Heart left ventricle (tissue), 16 donors: Measurements from ENCODE around the gene TNFRSF14. TPM values are rescaled to one million over a fixed set of nuclear protein-coding genes. Genes with fewer than 3 reads are reported as not detected.
A peak's percentile ranks its signal among the peaks of the same experiment; 100 is the strongest.

Experiments used
- ATAC-seq, 4 donors: fragments of 200-7000 bp; cut with Tn5 transposase; one replicate each; pipeline ENCODE4 v1.9.1; 2020 to 2022; ENCODE audit warnings: moderate library complexity in 4 of 4, mild to moderate bottlenecking in 3 of 4, moderate number of reproducible peaks in 1 of 4
- DNase-seq, 5 donors: peaks; one replicate each; pipeline ENCODE4 v3.0.0-alpha.2; 2020
- H3K27ac ChIP-seq, 12 donors: fragments of 200-600 bp; sonication (generic) in 4 of 12; one replicate each; pipeline versions ENCODE4 v1.5.0 to v1.8.0; 2016 to 2022; ENCODE audit warnings: mild to moderate bottlenecking in 2 of 12
- H3K27me3 ChIP-seq, 9 donors: fragments of 200-600 bp; sonication (generic) in 2 of 9; one replicate each; pipeline versions ENCODE4 v1.5.1 to v1.8.0; 2016 to 2022; ENCODE audit warnings: mild to moderate bottlenecking in 3 of 9
- H3K36me3 ChIP-seq, 9 donors: fragments of 200-600 bp; sonication (generic) in 2 of 9; one replicate each; pipeline versions ENCODE4 v1.5.0 to v1.8.0; 2018 to 2022; ENCODE audit warnings: mild to moderate bottlenecking in 2 of 9
- H3K4me1 ChIP-seq, 12 donors: fragments of 200-600 bp; sonication (generic) in 4 of 12; one replicate each; pipeline versions ENCODE4 v1.5.0 to v1.8.0; 2016 to 2022; ENCODE audit warnings: mild to moderate bottlenecking in 3 of 12
- H3K4me3 ChIP-seq, 12 donors: fragments of 200-600 bp; sonication (generic) in 4 of 12; one replicate each; pipeline versions ENCODE4 v1.5.0 to v1.8.0; 2017 to 2022; ENCODE audit warnings: mild to moderate bottlenecking in 9 of 12, moderate library complexity in 4 of 12
- H3K9me3 ChIP-seq, 12 donors: fragments of 200-600 bp; sonication (generic) in 4 of 12; one replicate each; pipeline versions ENCODE4 v1.5.0 to v1.8.0; 2016 to 2022; ENCODE audit warnings: mild to moderate bottlenecking in 1 of 12
- CTCF ChIP-seq, 12 donors: fragments of 200-600 bp; sonication (generic) in 4 of 12; IDR thresholded peaks; one replicate each; pipeline versions ENCODE4 v1.5.0 to v1.8.0; 2018 to 2022; ENCODE audit warnings: antibody characterized with exemption in 12 of 12, mild to moderate bottlenecking in 5 of 12
- POLR2A ChIP-seq, 2 donors: fragments of 450-650 bp; IDR thresholded peaks; one replicate each; pipeline ENCODE4 v1.6.1; 2017; ENCODE audit warnings: antibody characterized with exemption in 2 of 2, mild to moderate bottlenecking in 2 of 2, moderate library complexity in 2 of 2
- WGBS, 4 donors: extraction: QIAGEN DNeasy Blood & Tissue Kit in 2 of 4; methylation state at CpG; one replicate each; pipeline versions ENCODE4 v1.1.5 to v1.1.7; 2013 to 2018; 5-methylcytosine and 5-hydroxymethylcytosine counted together
- intact Hi-C, 10 donors: fragments of 100-400 bp; cut with DNase I; formaldehyde crosslinking; loops; one replicate each; pipeline versions ENCODE4 v1.11.1 to v1.14.2; 2022
- polyA plus RNA-seq, 2 donors: library from polyadenylated mRNA; stranded (reverse); fragments of 200-250 nt; gene quantifications; one replicate each; pipeline ENCODE4 v1.2.3, GENCODE V29; 2013
- total RNA-seq, 9 donors: library from RNA; depleted of rRNA in 2 of 9; stranded (reverse); fragments of >200 nt in 2 of 9; fragmentation: NEBNext Ultra II Directional in 3 of 9; extraction: Animal tissue kit (Norgen Biotek cat#: 25700) in 3 of 9; gene quantifications; one replicate each; pipeline versions ENCODE4 v1.1.0 to v1.2.4, GENCODE V29; 2016 to 2023
- donor health status: ischemic (EF 13 %, LVEDD 7.1; RV severe dilation, severe dysfunction).
- donor health status: healthy with polysubstance abuse.
- donor health status: DM: no; HTN: yes; CAD: no.
- donor health status: DM: no; HTN: no; CAD: no.
- donor health status: ischemic (EF 25% LVEDD 6.9; RV normal size, moderate dysfunction).
- donor health status: ischemic (EF 25% LVEDD 5.7; RV mildly dilated, moderate dysfunction).
- donor health status: healthy.
- donor health status: DM: yes; HTN: yes; CAD: no.
- donor health status: ischemic (EF 35%, LVEDD 5.7; RV mildly dilated, moderate dysfunction).
- donor health status: nonischemic (EF 11% LVEDD 7.7; RV severe dilation, severe dysfunction).
- donor health status: DM: yes; HTN: yes; CAD: no.
- donor health status: PGD.
- donor health status: ischemic (EF 29% LVEDD 5.4; RV normal size, mild dysfunction).
- donor health status: nonischemic (EF 23%, LVEDD 6.1; RV moderate dilation, normal function).

The TNFRSF14 gene
- total and polyA plus RNA-seq, 11 donors: 7.8 to 70.8 (median 14.3) TPM

DNA sequence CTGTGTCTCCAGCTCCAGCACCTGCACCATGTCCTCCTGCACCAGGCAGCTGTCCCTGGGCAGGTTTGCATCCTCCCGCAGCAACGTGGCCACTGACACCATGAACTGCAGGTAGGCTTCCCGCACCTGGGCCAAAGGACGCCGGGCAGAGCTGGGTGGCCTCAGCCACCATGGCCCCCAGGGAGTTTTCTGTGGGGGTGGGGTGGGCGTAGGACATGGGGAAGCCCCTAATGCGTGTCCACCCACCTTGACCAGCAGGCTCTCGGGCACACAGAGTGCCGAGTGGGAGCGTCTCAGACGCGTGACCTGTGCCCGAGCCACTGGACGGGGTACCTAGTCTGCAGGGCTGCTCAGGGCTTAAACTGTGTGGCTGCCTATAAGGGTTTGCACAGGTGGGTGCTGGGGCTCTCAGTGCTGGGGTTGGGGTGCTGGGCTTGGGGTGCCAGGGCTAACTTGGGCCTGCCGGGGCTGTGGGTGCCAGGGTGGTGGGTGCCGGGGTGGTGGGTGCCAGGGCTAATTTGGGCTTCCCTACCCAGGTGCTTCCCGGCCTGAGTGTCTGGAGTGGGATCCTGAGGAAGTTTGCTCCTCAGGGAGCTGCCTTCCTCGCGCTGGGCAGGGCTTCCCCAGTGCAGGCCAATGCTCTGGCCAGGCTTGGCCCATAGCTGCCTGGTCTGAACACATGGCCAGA is 48.1 kb downstream of the TNFRSF14 start:
- peaks cover 0 to 10% (median 2%) of the 10 kb centered on the region in 12 donors for H3K4me1 ChIP-seq
- ATAC-seq (no peak), DNase-seq (peak in 2 of 5 donors; percentile 21 to 44)
- TF ChIP-seq POLR2A (IDR thresholded peaks at IDR 0.05): no peak
- no peak for TF ChIP-seq CTCF (IDR thresholded peaks at IDR 0.05)
- peaks cover 0 to 8% (median under 1%) of the 10 kb centered on the region in 12 donors for H3K9me3 ChIP-seq
- intact Hi-C loops: no loop called here
- peaks cover 0 to 32% (median 0%) of the 10 kb centered on the region in 9 donors for H3K27me3 ChIP-seq
- 75 to 82% (median 79%) methylated on average over 6 to 19 of the region's 19 CpGs for WGBS, 4 donors
- no peaks in the 10 kb centered on the region for H3K36me3 ChIP-seq
- H3K4me3 ChIP-seq: no peak overlapping the region
- H3K27ac ChIP-seq: no peak overlapping the region

- intact Hi-C loops: no loop called here
- Histone ChIP-seq H3K4me3 (no peak overlapping the region), H3K27me3 (peaks cover 0 to 35% (median 0%) of the 10 kb centered on the region in 9 donors), H3K4me1 (peaks cover 0 to 10% (median 2%) of the 10 kb centered on the region in 12 donors), H3K27ac (no peak overlapping the region), H3K36me3 (no peaks in the 10 kb centered on the region), H3K9me3 (peaks cover 0 to 3% (median 0%) of the 10 kb centered on the region in 12 donors)
- no peak for ATAC-seq
- 59 to 72% (median 70%) methylated on average over 10 to 14 of the region's 14 CpGs for WGBS, 4 donors
- TF ChIP-seq CTCF (IDR thresholded peaks at IDR 0.05) (no peak), POLR2A (IDR thresholded peaks at IDR 0.05) (no peak)
- DNase-seq: peak in 1 of 5 donors; percentile 53
These were observed 48.8 kb downstream of the TNFRSF14 start for GRCh38 chr1:2604844-2605508.

GRCh38 chr1:2605509-2606395 is 49.6 kb downstream of the TNFRSF14 start:
- H3K36me3 ChIP-seq: no peaks in the 10 kb centered on the region
- DNase-seq: peak in 1 of 5 donors; percentile 58
- whole genome bisulfite sequencing, 4 donors: 77 to 86% (median 80%) methylated on average over 19 to 48 of the region's 48 CpGs
- H3K9me3 ChIP-seq: peaks cover 0 to 3% (median 0%) of the 10 kb centered on the region in 12 donors
- H3K4me1 ChIP-seq: peaks cover 0 to 10% (median 2%) of the 10 kb centered on the region in 12 donors
- no peak overlapping the region for H3K4me3 ChIP-seq
- intact Hi-C loops: no loop called here
- H3K27ac ChIP-seq: no peak overlapping the region
- peaks cover 0 to 37% (median 0%) of the 10 kb centered on the region in 9 donors for H3K27me3 ChIP-seq
- ATAC-seq: no peak
- TF ChIP-seq POLR2A (IDR thresholded peaks at IDR 0.05): no peak
- TF ChIP-seq CTCF (IDR thresholded peaks at IDR 0.05): no peak
